ENCODE measurements around the gene SFMBT2.
"Not testable (repeated sequence)": the region's sequence is repeated elsewhere in the genome, so short reads cannot be mapped to it uniquely, and the experiment has no call there.

SFMBT2 gene

GRCh38 chr10:7401156-7401555 is 9.7 kb downstream of the SFMBT2 start:
- DNase-seq (ENCODE audit: low spot score), result no peak

- DNase-seq (ENCODE audit: low spot score), result no peak
Observed at GRCh38 chr10:7400068-7400715, 10.6 kb downstream of the SFMBT2 start.

- DNase-seq (ENCODE audit: low spot score), result no peak
Observed at GRCh38 chr10:7399533-7399932, 11.3 kb downstream of the SFMBT2 start.

- DNase-seq (ENCODE audit: low spot score), result peak; percentile 56
Observed at GRCh38 chr10:7397049-7398035, 13.5 kb downstream of the SFMBT2 start.

- DNase-seq (ENCODE audit: low spot score), result not testable (repeated sequence)
Observed at GRCh38 chr10:7392301-7392700, 18.5 kb downstream of the SFMBT2 start.

GRCh38 chr10:7391748-7392147 is 19.1 kb downstream of the SFMBT2 start:
- no peak for DNase-seq (ENCODE audit: low spot score)

GRCh38 chr10:7390689-7391110 is 20.1 kb downstream of the SFMBT2 start:
- not testable (repeated sequence) for DNase-seq (ENCODE audit: low spot score)

GRCh38 chr10:7389844-7390243 is 21.0 kb downstream of the SFMBT2 start:
- DNase-seq (ENCODE audit: low spot score), result no peak

GRCh38 chr10:7389346-7389745 is 21.5 kb downstream of the SFMBT2 start:
- DNase-seq (ENCODE audit: low spot score), result no peak

- peak; percentile 19 for DNase-seq (ENCODE audit: low spot score)
Observed at GRCh38 chr10:7388602-7389001, 22.2 kb downstream of the SFMBT2 start.

GRCh38 chr10:7388149-7388548 is 22.7 kb downstream of the SFMBT2 start:
- DNase-seq (ENCODE audit: low spot score), result not testable (repeated sequence)

GRCh38 chr10:7385114-7385513 is 25.7 kb downstream of the SFMBT2 start:
- no peak for DNase-seq (ENCODE audit: low spot score)

- no peak for DNase-seq (ENCODE audit: low spot score)
Observed at GRCh38 chr10:7383442-7383841, 27.4 kb downstream of the SFMBT2 start.

GRCh38 chr10:7380704-7381241 is 30.1 kb downstream of the SFMBT2 start:
- no peak for DNase-seq (ENCODE audit: low spot score)

- DNase-seq (ENCODE audit: low spot score), result no peak
Observed at GRCh38 chr10:7378602-7379403, 32.0 kb downstream of the SFMBT2 start.

GRCh38 chr10:7377614-7378248 is 33.1 kb downstream of the SFMBT2 start:
- DNase-seq (ENCODE audit: low spot score), result no peak

GRCh38 chr10:7374795-7375194 is 36.0 kb downstream of the SFMBT2 start:
- DNase-seq (ENCODE audit: low spot score), result no peak

GRCh38 chr10:7373039-7373438 is 37.8 kb downstream of the SFMBT2 start:
- DNase-seq (ENCODE audit: low spot score), result no peak

- DNase-seq (ENCODE audit: low spot score), result no peak
Observed at GRCh38 chr10:7372504-7372903, 38.3 kb downstream of the SFMBT2 start.

GRCh38 chr10:7370511-7370910 is 40.3 kb downstream of the SFMBT2 start:
- no peak for DNase-seq (ENCODE audit: low spot score)

GRCh38 chr10:7365027-7365745 is 45.6 kb downstream of the SFMBT2 start:
- no peak for DNase-seq (ENCODE audit: low spot score)

Measured in activated CD4-positive, alpha-beta T cell treated with anti-CD3 and anti-CD28 coated beads, Interleukin-2, Interleukin-4, amounts not matched to agents 100 ng/mL and 50 ng/mL, durations not matched to agents 16 hours and 8 hours (primary cell).